GM06990 (cell line): ENCODE data around the gene CCDC169.

Source experiments
- DNase-seq: peaks from one replicate; pipeline ENCODE4 v3.0.0-alpha.2; 2011; ENCODE audit not compliant: insufficient read length; ENCODE audit errors: extremely low read depth
- H3K27me3 ChIP-seq: replicated peaks from 2 replicates; pipeline ENCODE4 v1.6.0; 2011; ENCODE audit warnings: low read length; ENCODE audit not compliant: control insufficient read depth, insufficient read depth
- H3K36me3 ChIP-seq: 2 replicates; pipeline ENCODE4 v1.5.1; 2011; ENCODE audit warnings: low read length; ENCODE audit not compliant: control insufficient read depth, insufficient read depth
- H3K4me3 ChIP-seq: replicated peaks from 2 replicates; pipeline ENCODE4 v1.5.1; 2011; ENCODE audit warnings: low read depth, mild to moderate bottlenecking, control low read depth, low read length
- TF ChIP-seq, protein P1 (sequence below): IDR thresholded peaks from 2 replicates; pipeline ENCODE4 v1.5.1; 2011; ENCODE audit warnings: low read length, control low read depth, mild to moderate bottlenecking, inconsistent platforms; ENCODE audit not compliant: insufficient read depth, poor library complexity, severe bottlenecking

The CCDC169 gene

DNA sequence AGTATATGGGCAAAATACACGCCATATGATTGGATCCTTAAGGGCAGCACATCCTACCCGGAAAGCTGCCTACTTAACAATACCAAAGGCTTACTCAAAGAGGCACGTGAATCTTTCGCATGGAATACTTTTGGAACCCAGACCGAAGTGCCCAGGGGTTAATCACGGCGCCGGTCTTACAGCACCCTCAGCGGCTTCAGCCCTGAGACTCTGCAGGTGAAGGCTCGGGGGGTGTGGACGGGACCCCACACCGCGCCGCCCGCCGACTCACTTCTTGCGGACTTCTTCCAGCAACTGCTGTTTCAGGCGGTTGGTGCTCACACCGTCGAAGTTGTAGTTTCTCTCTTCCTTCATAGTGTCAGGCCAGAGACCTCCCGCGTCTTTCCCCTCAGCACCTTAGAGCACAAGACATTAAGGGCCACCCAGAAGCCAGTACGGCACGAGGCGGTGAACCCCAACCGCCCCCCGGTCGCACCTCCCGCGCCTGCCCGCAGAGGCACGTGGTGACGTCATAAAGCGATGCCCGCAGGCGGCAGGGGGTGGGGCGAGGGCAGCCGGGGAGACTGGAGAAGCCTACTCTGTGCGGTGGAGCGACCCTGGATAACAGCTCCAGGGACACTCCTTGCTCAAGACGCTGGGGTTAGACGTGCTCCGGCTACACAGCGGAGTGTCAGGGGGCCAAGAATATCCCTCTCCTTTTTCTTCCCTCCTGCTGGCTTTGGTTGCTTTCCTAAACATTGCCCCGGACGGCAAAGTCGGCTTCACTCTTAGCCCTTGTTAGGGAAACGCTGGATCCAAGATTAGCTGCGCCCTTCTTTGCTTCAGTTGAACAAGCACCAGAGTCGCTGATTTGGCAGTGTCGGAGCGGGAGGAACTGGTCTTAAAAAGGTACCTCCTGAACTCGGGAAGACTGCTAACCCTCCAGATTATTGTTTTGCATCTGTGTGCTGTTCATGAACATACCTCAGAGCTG is at the start of gene CCDC169:
TSS of gene CCDC169 (minus strand) at position 449 of the 973 bp plus-strand sequence. CDS start at position 354, 95 bp downstream.
- Histone ChIP-seq H3K27me3 (peaks cover 2% of the 10 kb centered on the region; the same call in 1 of the 2 replicates), H3K4me3 (no peak within 1 kb of the TSS), H3K36me3 (no peaks in the 10 kb centered on the region)
- DNase-seq = peak; percentile 12
- TF ChIP-seq, protein P1, sequence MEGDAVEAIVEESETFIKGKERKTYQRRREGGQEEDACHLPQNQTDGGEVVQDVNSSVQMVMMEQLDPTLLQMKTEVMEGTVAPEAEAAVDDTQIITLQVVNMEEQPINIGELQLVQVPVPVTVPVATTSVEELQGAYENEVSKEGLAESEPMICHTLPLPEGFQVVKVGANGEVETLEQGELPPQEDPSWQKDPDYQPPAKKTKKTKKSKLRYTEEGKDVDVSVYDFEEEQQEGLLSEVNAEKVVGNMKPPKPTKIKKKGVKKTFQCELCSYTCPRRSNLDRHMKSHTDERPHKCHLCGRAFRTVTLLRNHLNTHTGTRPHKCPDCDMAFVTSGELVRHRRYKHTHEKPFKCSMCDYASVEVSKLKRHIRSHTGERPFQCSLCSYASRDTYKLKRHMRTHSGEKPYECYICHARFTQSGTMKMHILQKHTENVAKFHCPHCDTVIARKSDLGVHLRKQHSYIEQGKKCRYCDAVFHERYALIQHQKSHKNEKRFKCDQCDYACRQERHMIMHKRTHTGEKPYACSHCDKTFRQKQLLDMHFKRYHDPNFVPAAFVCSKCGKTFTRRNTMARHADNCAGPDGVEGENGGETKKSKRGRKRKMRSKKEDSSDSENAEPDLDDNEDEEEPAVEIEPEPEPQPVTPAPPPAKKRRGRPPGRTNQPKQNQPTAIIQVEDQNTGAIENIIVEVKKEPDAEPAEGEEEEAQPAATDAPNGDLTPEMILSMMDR = no peak

DNA sequence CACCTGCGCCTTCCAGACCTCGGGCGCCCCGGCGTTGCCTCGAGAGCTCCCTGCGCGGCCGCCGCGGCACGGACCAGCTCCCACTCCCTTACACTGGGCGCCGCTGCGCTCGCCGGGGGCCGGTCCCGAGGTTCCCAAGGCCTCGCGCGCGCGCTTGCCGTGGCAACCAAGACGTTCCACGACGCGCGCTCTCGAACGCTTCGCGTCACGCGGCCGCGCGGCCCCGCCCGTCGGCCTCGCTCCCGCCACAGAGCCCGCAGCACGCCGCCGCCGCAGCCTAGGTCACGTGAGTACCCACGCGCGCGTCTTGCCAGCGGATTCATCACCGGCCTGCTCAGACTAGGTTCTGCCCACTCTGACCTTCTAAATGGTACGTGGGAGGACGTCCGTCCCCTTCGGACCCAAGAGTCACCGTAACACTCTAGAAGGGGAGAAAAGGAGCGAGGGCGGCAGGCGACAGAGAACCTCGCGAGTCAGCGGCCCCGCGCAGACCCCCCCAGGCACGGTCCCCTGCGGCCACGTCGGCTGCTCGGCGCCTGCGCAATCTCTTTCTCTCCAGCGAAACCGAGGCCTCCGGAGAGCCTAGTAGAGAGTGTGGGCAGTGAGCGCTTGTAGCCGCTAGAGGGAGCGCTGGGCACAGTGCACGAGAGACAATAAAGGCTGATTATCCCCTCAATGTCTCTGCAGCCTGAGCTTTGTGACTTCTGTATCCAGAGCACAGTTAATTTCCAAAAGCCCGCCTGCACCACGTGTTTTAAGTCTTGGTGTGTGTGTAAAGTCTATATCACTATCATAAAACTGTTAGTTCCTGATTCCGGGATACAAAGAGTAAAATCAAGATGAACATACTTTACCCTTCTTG is 48.8 kb upstream of the CCDC169 start, which contains the start of gene SPART:
TSS of gene SPART (minus strand) at position 173 of the 862 bp plus-strand sequence. CDS start 10,564 bp downstream, outside the sequence.
- no peaks in the 10 kb centered on the region for H3K36me3 ChIP-seq
- no peak within 1 kb of the TSS; the same call in 1 of the 2 replicates for H3K4me3 ChIP-seq
- no peaks in the 10 kb centered on the region; the same call in 1 of the 2 replicates for H3K27me3 ChIP-seq
- peak; percentile 47 for DNase-seq
- TF ChIP-seq, protein P1 = peak; percentile 92

DNA sequence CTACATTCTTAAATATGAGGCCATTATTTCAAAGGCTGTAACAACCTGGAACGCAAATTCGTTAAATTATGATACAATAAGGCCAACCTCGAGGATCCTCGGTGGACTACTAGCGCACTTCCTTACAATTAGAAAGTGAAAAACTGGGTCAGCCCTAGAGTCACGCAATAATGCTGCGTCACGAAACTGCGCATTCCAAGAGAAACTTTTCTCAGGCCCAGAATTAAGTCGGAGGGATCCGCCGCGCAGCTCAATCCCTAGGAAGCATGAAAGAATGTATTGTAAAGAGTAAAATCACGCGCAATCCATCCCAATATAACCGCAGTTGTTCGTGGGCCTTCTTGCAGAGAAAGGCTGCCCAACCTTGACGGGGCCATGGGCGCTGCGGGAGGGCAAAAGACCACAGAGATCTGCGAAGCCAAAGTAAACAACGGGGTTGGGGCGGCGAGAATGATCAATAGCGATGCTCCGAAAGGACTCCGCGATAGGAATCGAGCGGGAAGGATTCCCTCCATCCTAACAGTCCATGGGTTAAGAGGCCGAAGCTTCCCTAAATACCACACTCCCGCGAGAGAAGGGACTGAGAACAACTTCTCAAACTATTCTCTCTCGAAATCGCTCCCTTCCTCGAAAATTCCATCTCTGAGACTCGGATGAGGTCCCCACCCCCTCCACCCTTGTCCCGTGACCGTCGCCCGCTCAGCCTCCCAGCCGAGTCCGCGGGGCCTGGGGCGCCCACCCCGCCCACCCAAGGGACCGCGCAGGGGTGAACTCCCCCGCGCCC is 48.0 kb upstream of the CCDC169 start:
- TF ChIP-seq, protein P1 = no peak
- Histone ChIP-seq H3K36me3 (no peaks in the 10 kb centered on the region), H3K27me3 (no peaks in the 10 kb centered on the region; the same call in 1 of the 2 replicates), H3K4me3 (no peak overlapping the region)
- DNase-seq = peak; percentile 3

DNA sequence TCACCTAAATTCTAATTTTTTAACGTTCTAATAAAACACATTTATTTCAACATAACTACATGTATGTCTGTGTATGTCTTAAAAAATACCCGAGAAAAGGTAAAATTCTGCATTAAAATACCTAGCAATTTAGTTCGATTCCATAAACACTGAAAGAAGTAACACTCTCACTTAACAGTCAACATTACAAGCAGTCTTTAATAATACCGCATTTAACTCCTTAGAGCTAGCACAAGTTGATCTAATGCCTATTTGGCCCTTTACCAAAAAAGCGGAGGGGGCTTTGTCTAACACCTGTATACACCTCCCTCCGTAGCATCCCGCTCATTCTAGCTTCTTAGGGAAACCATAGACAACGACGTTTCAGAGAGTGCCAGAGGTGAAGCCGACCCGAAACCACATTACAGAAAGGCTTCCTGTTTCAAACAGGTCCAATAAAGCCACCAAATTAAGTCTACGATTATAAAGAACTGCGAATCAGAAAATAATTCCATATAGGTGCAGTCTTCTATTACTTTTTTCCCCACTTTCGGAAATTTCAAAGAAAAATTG is 47.3 kb upstream of the CCDC169 start:
- H3K36me3 ChIP-seq = no peaks in the 10 kb centered on the region
- no peaks in the 10 kb centered on the region; the same call in 1 of the 2 replicates for H3K27me3 ChIP-seq
- TF ChIP-seq, protein P1 = no peak
- H3K4me3 ChIP-seq = no peak overlapping the region
- DNase-seq = no peak

DNA sequence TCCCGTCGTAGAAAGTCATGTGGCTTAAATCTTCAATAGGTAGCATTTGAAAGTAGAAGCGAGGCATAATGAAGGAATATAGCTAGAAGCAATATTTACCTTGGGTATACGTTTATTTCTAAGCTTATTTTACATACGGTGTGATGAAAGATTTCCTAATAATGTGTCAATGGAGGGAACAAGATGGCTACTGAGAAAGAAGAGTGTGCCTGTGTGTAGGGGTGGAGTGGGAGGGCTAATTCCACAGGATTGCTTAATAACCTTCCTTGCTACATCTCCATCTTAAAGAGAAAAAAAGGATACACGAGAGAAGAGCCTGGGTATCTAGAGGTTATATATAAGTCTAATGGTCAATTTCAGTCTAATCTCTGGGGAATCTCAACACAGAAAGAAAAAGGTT is 46.6 kb upstream of the CCDC169 start:
- DNase-seq = no peak
- Histone ChIP-seq H3K36me3 (no peaks in the 10 kb centered on the region), H3K4me3 (no peak overlapping the region), H3K27me3 (no peaks in the 10 kb centered on the region; the same call in 1 of the 2 replicates)
- TF ChIP-seq, protein P1 = no peak
